NCI-H2107 (cell line): ENCODE data around the gene PELO.

ENCODE experiments used
- DNase-seq: peaks from one replicate; lab custom pipeline; 2025; lab: John Stamatoyannopoulos, UW

The PELO gene

DNA sequence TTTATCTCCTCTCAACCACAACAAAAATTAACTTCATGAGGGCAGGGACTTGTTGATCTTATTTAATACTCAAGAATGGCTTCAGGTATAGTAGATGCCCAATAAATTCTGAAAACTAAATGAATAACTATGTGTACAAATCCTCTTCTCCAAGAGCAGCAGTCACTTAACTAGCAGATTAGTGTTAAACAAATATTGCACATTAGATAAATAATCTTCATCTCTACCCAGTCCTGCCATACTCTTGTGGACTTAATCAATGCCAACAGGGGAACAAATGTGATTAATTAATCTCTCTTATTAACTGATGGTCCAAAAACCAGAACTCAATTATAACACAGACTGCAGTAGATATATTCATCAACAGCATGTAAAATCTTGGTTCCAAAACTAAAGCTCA lies 15.0 kb upstream of the PELO start:
- DNase-seq: no peak

GRCh38 chr5:52773342-52773741 lies 14.4 kb upstream of the PELO start:
- DNase-seq: no peak

DNA sequence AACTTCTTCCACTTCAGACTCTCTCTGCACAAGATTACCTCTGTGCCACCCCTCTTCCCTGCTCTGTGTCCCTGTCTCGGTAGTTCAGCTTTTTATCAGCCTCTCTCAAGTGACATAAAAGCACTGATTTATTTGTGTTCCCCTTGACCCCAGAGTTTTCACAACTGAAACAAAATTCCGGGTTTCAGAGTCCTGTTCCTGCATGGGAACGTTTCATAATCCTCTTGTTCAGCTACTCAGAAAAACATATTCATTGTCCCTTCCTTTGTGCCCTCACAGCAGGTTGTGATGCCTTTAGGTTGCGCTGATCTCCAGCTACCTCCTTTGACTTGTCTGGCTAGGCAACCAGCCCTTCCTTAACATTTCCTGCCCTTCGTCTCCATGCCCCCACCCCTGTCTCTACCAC lies 13.7 kb upstream of the PELO start:
- DNase-seq: no peak

DNA sequence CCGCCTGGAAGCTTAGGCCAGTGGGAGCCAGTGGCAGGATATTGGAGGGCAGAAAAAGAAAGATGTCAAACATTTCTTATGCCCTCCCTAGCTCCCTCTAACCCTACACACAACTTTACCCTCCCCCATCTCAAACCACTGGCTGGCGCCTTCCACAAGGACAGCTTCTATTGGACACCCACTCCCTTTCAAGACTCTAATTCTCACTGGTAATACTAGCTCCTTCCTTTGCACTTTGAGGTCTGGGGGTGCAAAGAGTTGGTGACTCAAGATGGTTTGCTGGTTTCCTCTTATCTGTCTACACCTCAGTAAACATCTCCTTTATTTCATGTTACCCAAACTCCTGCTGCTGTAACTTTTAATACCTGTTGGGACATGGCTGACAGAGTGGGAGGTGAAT lies 11.6 kb upstream of the PELO start:
- DNase-seq: no peak

DNA sequence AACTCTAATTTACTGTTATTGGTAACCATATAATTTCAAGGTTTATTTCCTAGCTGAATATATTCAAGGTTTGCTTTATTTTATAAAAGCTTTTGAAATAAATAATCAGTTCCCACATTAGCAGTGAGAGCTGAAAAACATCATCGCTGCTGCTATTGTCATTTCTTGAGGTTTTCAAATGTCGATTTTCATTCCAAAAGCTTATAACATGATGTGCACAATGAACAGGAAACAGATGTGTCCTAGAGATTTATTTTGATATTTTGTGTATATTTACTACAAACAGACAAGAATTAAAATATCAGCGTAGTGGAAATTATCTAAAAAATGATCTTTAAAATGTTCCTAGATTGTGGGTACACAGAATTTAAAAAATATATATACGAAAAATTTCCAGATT lies 10.5 kb upstream of the PELO start:
- no peak for DNase-seq

GRCh38 chr5:52778781-52779180 lies 8.9 kb upstream of the PELO start:
- no peak for DNase-seq

- no peak for DNase-seq
Measured at GRCh38 chr5:52779213-52779612, 8.5 kb upstream of the PELO start.

- no peak for DNase-seq
Measured at GRCh38 chr5:52783226-52783959, 4.3 kb upstream of the PELO start.

DNA sequence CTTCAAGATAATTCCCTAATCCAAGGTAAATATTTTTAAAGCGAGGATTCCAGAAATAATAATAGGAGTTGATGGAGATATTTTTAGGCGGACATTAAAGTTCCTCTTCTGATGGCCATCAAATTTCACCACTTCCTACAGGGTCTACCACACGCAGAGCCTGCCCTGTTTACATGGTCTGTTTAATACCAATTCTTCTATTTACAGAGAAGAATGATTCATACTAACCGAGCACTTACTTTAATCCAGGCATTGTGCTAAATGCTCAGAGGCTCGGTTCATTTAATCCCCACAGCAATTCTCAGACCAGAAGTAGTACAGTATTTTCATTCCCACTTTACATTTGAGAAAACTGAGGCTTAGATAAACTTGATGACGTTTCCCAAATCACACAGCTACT lies 3.0 kb upstream of the PELO start:
- no peak for DNase-seq

- DNase-seq: no peak
Measured at GRCh38 chr5:52786391-52786790, 1.3 kb upstream of the PELO start.

DNA sequence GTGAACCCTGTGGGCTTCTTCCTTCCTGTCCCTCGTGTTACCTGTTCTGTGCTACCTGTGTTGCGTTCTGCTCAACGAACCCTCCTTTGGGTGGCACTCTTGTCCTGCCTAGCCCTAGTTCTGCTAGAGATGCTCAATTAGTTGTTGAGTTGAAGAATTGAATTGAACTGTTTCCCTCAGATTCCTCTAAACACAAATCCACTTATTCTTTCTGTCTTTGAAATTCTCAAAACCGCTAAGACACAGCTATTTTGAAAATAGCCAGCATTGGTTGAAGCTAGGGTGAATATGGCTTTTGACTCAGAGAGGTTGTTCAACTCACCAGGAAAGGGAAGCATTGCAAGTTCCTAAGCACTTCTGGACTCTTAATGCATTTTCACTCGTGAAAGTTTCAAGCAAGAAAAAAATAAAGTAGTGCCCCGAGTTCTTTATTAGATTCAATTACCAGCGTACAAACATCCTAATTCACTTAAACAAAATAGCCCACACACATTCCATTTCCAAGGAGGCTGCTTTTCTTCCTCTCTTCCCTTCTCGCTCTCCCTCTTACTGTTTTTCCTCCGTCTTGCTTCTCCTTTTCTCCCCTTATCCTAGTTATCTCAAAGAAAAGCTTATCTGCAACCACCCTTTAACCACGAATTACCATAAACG lies 642 bp upstream of the PELO start:
- DNase-seq: no peak

DNA sequence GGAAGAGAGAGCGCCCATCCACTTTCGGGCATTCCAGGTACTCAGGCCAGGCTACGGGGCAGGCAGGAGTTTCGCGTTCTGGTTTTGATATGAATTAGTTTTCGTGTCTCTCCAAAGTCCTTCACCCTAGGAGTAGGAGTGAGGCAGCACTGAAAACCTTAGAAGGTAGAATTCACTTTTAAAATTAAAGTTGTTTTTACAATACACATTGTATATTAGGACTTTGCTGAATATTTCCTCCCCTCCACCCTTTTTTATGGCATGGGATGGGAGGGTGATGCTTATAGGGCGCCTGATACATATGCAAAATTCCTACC lies 747 bp downstream of the PELO start:
- no peak for DNase-seq

GRCh38 chr5:52789378-52789777 lies 1.7 kb downstream of the PELO start:
- no peak for DNase-seq

- no peak for DNase-seq
Measured at GRCh38 chr5:52789851-52790250, 2.1 kb downstream of the PELO start.

- DNase-seq: no peak
Measured at GRCh38 chr5:52791366-52791765, 3.6 kb downstream of the PELO start.

DNA sequence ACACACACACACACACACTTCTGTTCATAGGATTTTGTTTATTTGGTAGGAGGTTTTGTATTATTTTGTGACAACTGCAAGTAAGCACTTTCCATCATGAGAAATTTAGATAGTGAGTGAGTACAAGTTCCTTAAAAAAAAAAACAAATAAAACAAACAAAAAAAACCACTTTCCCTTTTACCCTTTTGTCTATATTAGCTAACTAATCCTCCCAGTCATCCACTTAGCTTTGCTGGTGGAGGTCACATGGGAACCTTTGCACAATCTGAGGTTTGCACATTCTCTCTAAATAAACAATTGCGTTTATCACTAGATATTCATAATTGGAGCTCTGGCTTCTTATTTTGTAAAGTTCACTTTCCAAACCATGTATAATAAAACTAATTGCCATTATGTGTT lies 6.8 kb downstream of the PELO start:
- DNase-seq: no peak

DNA sequence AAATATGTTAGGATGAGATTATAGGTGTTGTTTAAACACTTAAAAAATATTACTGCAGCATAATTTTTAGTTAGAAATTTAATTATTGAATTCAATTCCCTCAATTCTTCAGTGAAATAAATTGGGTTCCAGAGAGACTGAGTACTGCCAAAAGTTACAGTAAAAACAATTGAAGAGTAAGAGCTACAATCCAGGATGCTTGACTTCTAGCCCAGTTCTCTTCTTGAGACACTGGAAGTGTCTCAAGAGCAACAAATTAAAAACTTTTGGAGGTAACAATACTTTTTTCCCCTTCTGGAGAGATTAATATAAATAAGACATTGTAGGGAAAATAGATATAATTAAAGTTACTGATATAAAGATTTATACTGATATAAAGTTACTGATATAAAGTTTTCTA lies 8.3 kb downstream of the PELO start:
- DNase-seq: no peak

GRCh38 chr5:52796516-52797103 lies 8.9 kb downstream of the PELO start:
- no peak for DNase-seq

DNA sequence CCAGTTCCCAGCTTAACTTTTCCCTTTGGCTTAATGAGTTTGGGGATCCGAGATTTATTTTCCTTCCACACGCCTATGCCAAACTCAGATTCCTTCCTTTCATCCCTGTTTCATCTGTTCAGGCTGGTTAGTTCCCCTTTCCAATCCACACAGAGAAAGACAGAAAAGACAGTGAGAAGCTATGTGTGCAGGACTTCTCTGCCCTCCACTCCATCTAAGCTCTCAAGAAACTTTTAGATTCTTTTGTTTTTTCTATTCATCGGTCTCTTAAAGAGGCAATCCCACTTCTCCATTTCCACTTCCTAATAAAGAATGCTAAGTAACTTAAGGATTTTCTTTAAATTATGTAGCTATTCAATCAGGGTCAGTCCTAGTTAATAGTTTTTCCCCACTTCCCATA lies 11.2 kb downstream of the PELO start:
- no peak for DNase-seq

GRCh38 chr5:52799358-52799982 lies 11.8 kb downstream of the PELO start:
- no peak for DNase-seq

- peak; percentile 61 for DNase-seq
Measured at GRCh38 chr5:52799983-52800393, 12.3 kb downstream of the PELO start.

- no peak for DNase-seq
Measured at GRCh38 chr5:52800394-52801213, 12.9 kb downstream of the PELO start.
